OCI-LY1 (cell line): ENCODE results near the gene SPSB1.

Experiments
- EZH2 ChIP-seq: fragments of 200-600 bp; sonication (generic), shearing (Covaris generic); IDR thresholded peaks from 2 replicates; pipeline ENCODE4 v1.8.0; 2017; ENCODE audit warnings: borderline replicate concordance, mixed run types, mild to moderate bottlenecking, antibody characterized with exemption, low read length, moderate library complexity, mixed read lengths
- TF ChIP-seq, protein P1 (sequence below): fragments of 200-600 bp; sonication (generic), shearing (Covaris generic); IDR thresholded peaks from 2 replicates; pipeline ENCODE4 v1.5.1; 2017; ENCODE audit warnings: mild to moderate bottlenecking, antibody characterized with exemption, low read length, moderate library complexity, mixed read lengths

GRCh38 chr1:9376886-9377333, 84.2 kb downstream of the SPSB1 start:
- TF ChIP-seq, protein P1, sequence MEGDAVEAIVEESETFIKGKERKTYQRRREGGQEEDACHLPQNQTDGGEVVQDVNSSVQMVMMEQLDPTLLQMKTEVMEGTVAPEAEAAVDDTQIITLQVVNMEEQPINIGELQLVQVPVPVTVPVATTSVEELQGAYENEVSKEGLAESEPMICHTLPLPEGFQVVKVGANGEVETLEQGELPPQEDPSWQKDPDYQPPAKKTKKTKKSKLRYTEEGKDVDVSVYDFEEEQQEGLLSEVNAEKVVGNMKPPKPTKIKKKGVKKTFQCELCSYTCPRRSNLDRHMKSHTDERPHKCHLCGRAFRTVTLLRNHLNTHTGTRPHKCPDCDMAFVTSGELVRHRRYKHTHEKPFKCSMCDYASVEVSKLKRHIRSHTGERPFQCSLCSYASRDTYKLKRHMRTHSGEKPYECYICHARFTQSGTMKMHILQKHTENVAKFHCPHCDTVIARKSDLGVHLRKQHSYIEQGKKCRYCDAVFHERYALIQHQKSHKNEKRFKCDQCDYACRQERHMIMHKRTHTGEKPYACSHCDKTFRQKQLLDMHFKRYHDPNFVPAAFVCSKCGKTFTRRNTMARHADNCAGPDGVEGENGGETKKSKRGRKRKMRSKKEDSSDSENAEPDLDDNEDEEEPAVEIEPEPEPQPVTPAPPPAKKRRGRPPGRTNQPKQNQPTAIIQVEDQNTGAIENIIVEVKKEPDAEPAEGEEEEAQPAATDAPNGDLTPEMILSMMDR, result no peak
- no peak for TF ChIP-seq EZH2
